Keratinocyte (primary cell): Measurements from ENCODE around the gene ERC2.

Source experiments
- EZH2 ChIP-seq: IDR thresholded peaks from one replicate; pipeline ENCODE4 v1.6.1; 2012; ENCODE audit warnings: inconsistent platforms, mild to moderate bottlenecking, low read length, moderate library complexity
- TF ChIP-seq, protein P1 (sequence below), 3 experiments: IDR thresholded peaks in 1 of 3; conservative IDR thresholded peaks in 1 of 3; optimal IDR thresholded peaks in 1 of 3; 2 replicates in 2 of 3; 3 replicates in 1 of 3; pipeline versions ENCODE3 to v1.5.1; 2011; ENCODE audit warnings: low read length in 3 of 3, mild to moderate bottlenecking in 3 of 3, moderate library complexity in 2 of 3, control low read depth in 1 of 3, inconsistent platforms in 1 of 3; ENCODE audit not compliant: insufficient read depth in 2 of 3; ENCODE audit errors: extremely low read depth in 1 of 3

DNA sequence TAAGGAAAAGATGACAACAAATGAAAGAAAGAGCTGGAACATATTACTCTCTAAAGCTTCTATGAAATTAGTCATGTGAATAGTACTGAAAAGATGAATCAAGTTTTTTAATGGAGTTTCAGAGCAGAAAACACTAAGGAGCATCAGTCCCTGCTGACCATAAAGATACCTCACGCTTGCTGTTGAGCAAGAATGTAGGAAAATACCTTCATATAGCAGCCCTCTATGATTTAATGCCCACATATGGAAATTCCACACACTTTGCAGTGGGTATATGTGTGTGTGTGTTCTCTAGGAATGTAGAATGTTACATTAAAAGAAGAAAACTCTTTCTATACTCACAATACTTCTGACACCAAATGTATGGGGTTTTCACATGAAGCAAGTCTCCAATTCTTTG lies 355.0 kb downstream of the ERC2 start:
- TF ChIP-seq EZH2 = no peak
- TF ChIP-seq, protein P1, sequence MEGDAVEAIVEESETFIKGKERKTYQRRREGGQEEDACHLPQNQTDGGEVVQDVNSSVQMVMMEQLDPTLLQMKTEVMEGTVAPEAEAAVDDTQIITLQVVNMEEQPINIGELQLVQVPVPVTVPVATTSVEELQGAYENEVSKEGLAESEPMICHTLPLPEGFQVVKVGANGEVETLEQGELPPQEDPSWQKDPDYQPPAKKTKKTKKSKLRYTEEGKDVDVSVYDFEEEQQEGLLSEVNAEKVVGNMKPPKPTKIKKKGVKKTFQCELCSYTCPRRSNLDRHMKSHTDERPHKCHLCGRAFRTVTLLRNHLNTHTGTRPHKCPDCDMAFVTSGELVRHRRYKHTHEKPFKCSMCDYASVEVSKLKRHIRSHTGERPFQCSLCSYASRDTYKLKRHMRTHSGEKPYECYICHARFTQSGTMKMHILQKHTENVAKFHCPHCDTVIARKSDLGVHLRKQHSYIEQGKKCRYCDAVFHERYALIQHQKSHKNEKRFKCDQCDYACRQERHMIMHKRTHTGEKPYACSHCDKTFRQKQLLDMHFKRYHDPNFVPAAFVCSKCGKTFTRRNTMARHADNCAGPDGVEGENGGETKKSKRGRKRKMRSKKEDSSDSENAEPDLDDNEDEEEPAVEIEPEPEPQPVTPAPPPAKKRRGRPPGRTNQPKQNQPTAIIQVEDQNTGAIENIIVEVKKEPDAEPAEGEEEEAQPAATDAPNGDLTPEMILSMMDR (optimal IDR thresholded peaks at IDR 0.05 in 1 of 3, IDR thresholded peaks at IDR 0.05 in 1 of 3, conservative IDR thresholded peaks at IDR 0.05 in 1 of 3; ENCODE audit: extremely low read depth in 1 of 3, insufficient read depth in 2 of 3, low read length in 3 of 3) = no peak
